H9 (cell line): ENCODE results near the gene KIAA0825. TPM values are rescaled to one million over a fixed set of nuclear protein-coding genes. Genes with fewer than 3 reads are reported as not detected.

Source experiments
- DNase-seq: peaks from one replicate; pipeline ENCODE4 v3.0.0-alpha.2; 2017
- H2AFZ ChIP-seq: one replicate; pipeline ENCODE4 v1.6.1; 2013; ENCODE audit warnings: mild to moderate bottlenecking, low read length, control low read depth, moderate library complexity
- H2AK5ac ChIP-seq: 2 replicates; pipeline ENCODE4 v1.6.1; 2013; ENCODE audit warnings: low read length, control low read depth, mixed read lengths; ENCODE audit not compliant: insufficient read length
- H2BK120ac ChIP-seq: one replicate; pipeline ENCODE4 v1.6.1; 2013; ENCODE audit warnings: low read depth, mild to moderate bottlenecking, low read length, control low read depth, inconsistent platforms; ENCODE audit not compliant: poor library complexity, severe bottlenecking
- H2BK12ac ChIP-seq: 2 replicates; pipeline ENCODE4 v1.6.1; 2013; ENCODE audit warnings: low read length, control low read depth, mixed read lengths, low read depth; ENCODE audit not compliant: insufficient read length
- H2BK15ac ChIP-seq: 2 replicates; pipeline ENCODE4 v1.6.1; 2013; ENCODE audit warnings: low read depth, low read length, control low read depth
- H2BK20ac ChIP-seq: one replicate; pipeline ENCODE4 v1.6.1; 2013; ENCODE audit warnings: low read depth, mild to moderate bottlenecking, low read length, control low read depth, inconsistent platforms; ENCODE audit not compliant: poor library complexity, severe bottlenecking
- H2BK5ac ChIP-seq: 2 replicates; pipeline ENCODE4 v1.6.1; 2013; ENCODE audit warnings: low read length, control low read depth, mixed read lengths; ENCODE audit not compliant: insufficient read length
- H3K14ac ChIP-seq: 2 replicates; pipeline ENCODE4 v1.6.1; 2013; ENCODE audit warnings: low read length, control low read depth; ENCODE audit not compliant: insufficient read depth
- H3K18ac ChIP-seq: 2 replicates; pipeline ENCODE4 v1.6.1; 2013; ENCODE audit warnings: low read depth, mild to moderate bottlenecking, mixed read lengths, low read length, control low read depth; ENCODE audit not compliant: insufficient read length
- H3K23ac ChIP-seq: 2 replicates; pipeline ENCODE4 v1.6.1; 2013; ENCODE audit warnings: low read length, control low read depth, mixed read lengths, low read depth; ENCODE audit not compliant: insufficient read length
- H3K23me2 ChIP-seq: 2 replicates; pipeline ENCODE4 v1.6.1; 2013; ENCODE audit warnings: low read depth, mild to moderate bottlenecking, mixed read lengths, low read length, control low read depth; ENCODE audit not compliant: insufficient read length, poor library complexity, severe bottlenecking
- H3K27ac ChIP-seq: 2 replicates; pipeline ENCODE4 v1.5.1; 2013; ENCODE audit warnings: low read length, control low read depth, mixed read lengths, low read depth; ENCODE audit not compliant: insufficient read length
- H3K27me3 ChIP-seq: 2 replicates; pipeline ENCODE4 v1.6.1; 2013; ENCODE audit warnings: low read length, control low read depth, inconsistent platforms; ENCODE audit not compliant: insufficient read depth
- H3K4ac ChIP-seq: 2 replicates; pipeline ENCODE4 v1.6.1; 2013; ENCODE audit warnings: low read depth, mild to moderate bottlenecking, control low read depth, inconsistent platforms, low read length, moderate library complexity
- H3K4me1 ChIP-seq: 2 replicates; pipeline ENCODE4 v1.6.1; 2013; ENCODE audit warnings: low read length, control low read depth, inconsistent platforms; ENCODE audit not compliant: insufficient read depth
- H3K4me2 ChIP-seq: 2 replicates; pipeline ENCODE4 v1.6.1; 2013; ENCODE audit warnings: low read length, control low read depth, mixed read lengths; ENCODE audit not compliant: insufficient read length, insufficient read depth
- H3K56ac ChIP-seq: 2 replicates; pipeline ENCODE4 v1.6.1; 2013; ENCODE audit warnings: low read depth, mild to moderate bottlenecking, mixed read lengths, low read length, control low read depth; ENCODE audit not compliant: insufficient read length
- H3K79me1 ChIP-seq: 2 replicates; pipeline ENCODE4 v1.6.1; 2013; ENCODE audit warnings: low read depth, mild to moderate bottlenecking, moderate library complexity, low read length, control low read depth, inconsistent platforms; ENCODE audit not compliant: insufficient read depth, poor library complexity, severe bottlenecking
- H3K79me2 ChIP-seq: 2 replicates; pipeline ENCODE4 v1.6.1; 2013; ENCODE audit warnings: low read length, control low read depth, inconsistent platforms; ENCODE audit not compliant: insufficient read depth
- H3K9ac ChIP-seq: 2 replicates; pipeline ENCODE4 v1.6.1; 2013; ENCODE audit warnings: low read length, control low read depth, mixed read lengths; ENCODE audit not compliant: insufficient read length; ENCODE audit errors: extremely low read depth
- H3K9me3 ChIP-seq: one replicate; pipeline ENCODE4 v1.6.1; 2013; ENCODE audit warnings: low read depth, low read length, inconsistent platforms; ENCODE audit not compliant: control insufficient read depth
- H3T11ph ChIP-seq: one replicate; pipeline ENCODE4 v1.6.1; 2013; ENCODE audit warnings: mild to moderate bottlenecking, low read length, control low read depth, inconsistent platforms
- H4K20me1 ChIP-seq: one replicate; pipeline ENCODE4 v1.6.1; 2013; ENCODE audit not compliant: control insufficient read depth, insufficient read length, insufficient read depth
- H4K5ac ChIP-seq: 2 replicates; pipeline ENCODE4 v1.6.1; 2013; ENCODE audit warnings: low read depth, mild to moderate bottlenecking, mixed read lengths, low read length, control low read depth; ENCODE audit not compliant: insufficient read length
- H4K8ac ChIP-seq: replicated peaks from 2 replicates; pipeline ENCODE4 v1.6.1; 2013; ENCODE audit warnings: low read length, control low read depth, mixed read lengths, low read depth; ENCODE audit not compliant: insufficient read length
- H4K91ac ChIP-seq: 2 replicates; pipeline ENCODE4 v1.6.1; 2013; ENCODE audit warnings: low read depth, mild to moderate bottlenecking, moderate library complexity, mixed read lengths, low read length, control low read depth; ENCODE audit not compliant: insufficient read length
- H3K27ac Mint-ChIP-seq, 3 experiments: 2 replicates in 2 of 3; 3 replicates in 1 of 3; pipeline ENCODE4 v1.8.0; 2020 to 2021; ENCODE audit warnings: mixed read lengths in 3 of 3, mild to moderate bottlenecking in 1 of 3, moderate library complexity in 1 of 3
- H3K27me3 Mint-ChIP-seq: 2 replicates; pipeline ENCODE4 v1.8.0; 2021; ENCODE audit warnings: low read depth, mild to moderate bottlenecking, moderate library complexity, mixed read lengths
- H3K36me3 Mint-ChIP-seq, 3 experiments: 2 replicates in 2 of 3; 3 replicates in 1 of 3; pipeline ENCODE4 v1.8.0; 2020 to 2021; ENCODE audit warnings: low read depth in 3 of 3, mixed read lengths in 3 of 3; ENCODE audit not compliant: insufficient read depth in 1 of 3
- H3K4me1 Mint-ChIP-seq, 2 experiments: 2 replicates each; pipeline ENCODE4 v1.8.0; 2020; ENCODE audit warnings: mixed read lengths in 2 of 2
- H3K4me3 Mint-ChIP-seq, 2 experiments: 2 replicates in 1 of 2; 3 replicates in 1 of 2; pipeline ENCODE4 v1.8.0; 2020 to 2021; ENCODE audit warnings: mild to moderate bottlenecking in 2 of 2, mixed read lengths in 2 of 2, moderate library complexity in 1 of 2
- H3K9me3 Mint-ChIP-seq, 2 experiments: 2 replicates in 1 of 2; 3 replicates in 1 of 2; pipeline ENCODE4 v1.8.0; 2020; ENCODE audit warnings: mild to moderate bottlenecking in 2 of 2, mixed read lengths in 2 of 2, moderate library complexity in 1 of 2
- WGBS: extraction: QIAGEN DNeasy Blood & Tissue Kit; methylation state at CpG from one replicate; pipeline ENCODE4 v1.1.7; 2013; ENCODE audit warnings: missing lambda C conversion rate, low lambda C conversion rate, mixed read lengths; ENCODE audit not compliant: insufficient read length; ENCODE audit errors: extremely low coverage; 5-methylcytosine and 5-hydroxymethylcytosine counted together
- total RNA-seq: library from RNA; stranded (reverse); gene quantifications from 2 replicates; pipeline ENCODE4 v1.2.1, GENCODE V29; 2021
- TF ChIP-seq, protein P1 (sequence below): fragments of 200-600 bp; sonication (generic); conservative IDR thresholded peaks from 3 replicates; pipeline ENCODE4 v1.8.0; 2021; ENCODE audit warnings: antibody characterized with exemption, mild to moderate bottlenecking

Gene KIAA0825
- total RNA-seq, 1 experiment from 2014 or later, result 1.8 TPM

DNA sequence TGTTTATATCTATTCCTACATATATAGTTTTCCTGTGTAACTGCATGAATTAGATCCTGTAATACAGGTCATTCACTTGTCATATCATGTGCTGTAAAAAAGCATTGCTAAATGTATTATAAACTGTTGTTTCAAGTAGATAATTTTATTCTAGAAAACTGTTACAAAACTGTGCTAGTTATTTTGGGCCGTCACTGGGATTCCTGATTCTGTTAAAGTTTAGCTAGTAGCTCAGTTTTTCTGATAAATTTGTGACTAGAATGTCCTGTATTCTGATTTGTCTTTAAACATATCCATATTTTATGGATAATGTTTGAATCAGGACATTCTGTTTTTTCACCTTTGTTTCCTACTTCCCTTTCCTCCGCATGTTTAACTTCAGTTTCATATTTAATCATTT lies 5.5 kb upstream of the KIAA0825 start:
- Histone ChIP-seq H2AK5ac (no peak overlapping the region), H3K79me2 (peaks cover 2% of the 10 kb centered on the region; the same call in 1 of the 2 replicates), H3K27ac (no peak overlapping the region), H3K56ac (no peak overlapping the region), H2BK120ac (no peak overlapping the region), H2BK12ac (no peak overlapping the region), H3K14ac (no peak overlapping the region), H4K20me1 (no peaks in the 10 kb centered on the region), H3K23me2 (no peaks in the 10 kb centered on the region), H2AFZ (no peak overlapping the region), H3K79me1 (peaks cover 4% of the 10 kb centered on the region), H3T11ph (no peak overlapping the region), H3K4me1 (peaks cover 2% of the 10 kb centered on the region; the same call in 1 of the 2 replicates), H3K4ac (no peak overlapping the region), H3K4me2 (no peak overlapping the region), H3K27me3 (no peaks in the 10 kb centered on the region), H2BK20ac (no peak overlapping the region), H3K9ac (no peak overlapping the region), H3K18ac (no peak overlapping the region), H4K91ac (no peak overlapping the region), H3K23ac (no peak overlapping the region), H3K9me3 (no peaks in the 10 kb centered on the region), H4K8ac (no peak overlapping the region), H2BK5ac (no peak overlapping the region), H2BK15ac (no peak overlapping the region), H4K5ac (no peak overlapping the region)
- no peak overlapping the region for H3K27ac Mint-ChIP-seq
- H3K27me3 Mint-ChIP-seq, result no peaks in the 10 kb centered on the region
- WGBS, result no CpG with 5 or more reads among the region's 2 CpGs
- H3K36me3 Mint-ChIP-seq, result peaks cover 4% of the 10 kb centered on the region in 3 experiments; a peak in 3 of 7 replicates
- H3K4me3 Mint-ChIP-seq, result no peak overlapping the region
- TF ChIP-seq, protein P1, sequence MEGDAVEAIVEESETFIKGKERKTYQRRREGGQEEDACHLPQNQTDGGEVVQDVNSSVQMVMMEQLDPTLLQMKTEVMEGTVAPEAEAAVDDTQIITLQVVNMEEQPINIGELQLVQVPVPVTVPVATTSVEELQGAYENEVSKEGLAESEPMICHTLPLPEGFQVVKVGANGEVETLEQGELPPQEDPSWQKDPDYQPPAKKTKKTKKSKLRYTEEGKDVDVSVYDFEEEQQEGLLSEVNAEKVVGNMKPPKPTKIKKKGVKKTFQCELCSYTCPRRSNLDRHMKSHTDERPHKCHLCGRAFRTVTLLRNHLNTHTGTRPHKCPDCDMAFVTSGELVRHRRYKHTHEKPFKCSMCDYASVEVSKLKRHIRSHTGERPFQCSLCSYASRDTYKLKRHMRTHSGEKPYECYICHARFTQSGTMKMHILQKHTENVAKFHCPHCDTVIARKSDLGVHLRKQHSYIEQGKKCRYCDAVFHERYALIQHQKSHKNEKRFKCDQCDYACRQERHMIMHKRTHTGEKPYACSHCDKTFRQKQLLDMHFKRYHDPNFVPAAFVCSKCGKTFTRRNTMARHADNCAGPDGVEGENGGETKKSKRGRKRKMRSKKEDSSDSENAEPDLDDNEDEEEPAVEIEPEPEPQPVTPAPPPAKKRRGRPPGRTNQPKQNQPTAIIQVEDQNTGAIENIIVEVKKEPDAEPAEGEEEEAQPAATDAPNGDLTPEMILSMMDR, result no peak
- DNase-seq, result no peak
- H3K4me1 Mint-ChIP-seq, result peaks cover 9 to 10% of the 10 kb centered on the region in 2 experiments
- H3K9me3 Mint-ChIP-seq, result no peaks in the 10 kb centered on the region
